Caco-2 (cell line): ENCODE results near the gene KRT80. TPM values are rescaled to one million over a fixed set of nuclear protein-coding genes. Genes with fewer than 3 reads are reported as not detected.

ENCODE experiments used
- BruUV-seq: library from RNA; stranded (reverse); fragments of 400-500 nt; replicated peaks from 2 replicates; lab custom pipeline; 2021; lab: Mats Ljungman, UMichigan
- CTCF ChIA-PET: fragments of 300-600 bp; sonication (Branson Sonifier 250); formaldehyde crosslinking; loops from one replicate; lab custom pipeline; 2022; ENCODE audit warnings: antibody characterized with exemption; lab: Charles Lee
- POLR2A ChIA-PET: fragments of 300-600 bp; sonication (Branson Sonifier 250); formaldehyde crosslinking; loops from one replicate; lab custom pipeline; 2022; ENCODE audit warnings: antibody characterized with exemption; lab: Charles Lee
- DNase-seq, 2 experiments: peaks; one replicate each; pipeline versions ENCODE4 v3.0.0 to v3.0.0-alpha.2; 2020 to 2022
- H3K27me3 ChIP-seq: replicated peaks from 2 replicates; pipeline ENCODE4 v1.6.0; 2011; ENCODE audit warnings: low read length; ENCODE audit not compliant: control insufficient read depth, insufficient read depth
- H3K36me3 ChIP-seq: 2 replicates; pipeline ENCODE4 v1.5.1; 2011; ENCODE audit warnings: low read length; ENCODE audit not compliant: control insufficient read depth, insufficient read depth
- H3K4me1 ChIP-seq: fragments of 250-450 bp; sonication (Bioruptor Pico); 2 replicates; pipeline ENCODE4 v1.5.1; 2020; ENCODE audit warnings: mild to moderate bottlenecking
- H3K4me3 ChIP-seq: 2 replicates; pipeline ENCODE4 v1.5.1; 2011; ENCODE audit warnings: low read depth, mild to moderate bottlenecking, control low read depth, low read length
- H3K9me3 ChIP-seq: fragments of 250-450 bp; sonication (Bioruptor Pico); 2 replicates; pipeline ENCODE4 v1.5.1; 2020; ENCODE audit warnings: mild to moderate bottlenecking, moderate library complexity
- H3K27ac Mint-ChIP-seq: one replicate; pipeline ENCODE4 v1.8.0; 2022; ENCODE audit warnings: mixed read lengths; ENCODE audit not compliant: unreplicated experiment
- H3K27me3 Mint-ChIP-seq: one replicate; pipeline ENCODE4 v1.8.0; 2022; ENCODE audit warnings: mixed read lengths; ENCODE audit not compliant: insufficient read depth, unreplicated experiment
- H3K36me3 Mint-ChIP-seq: one replicate; pipeline ENCODE4 v1.8.0; 2022; ENCODE audit warnings: mild to moderate bottlenecking, mixed read lengths; ENCODE audit not compliant: insufficient read depth, unreplicated experiment
- H3K4me1 Mint-ChIP-seq: one replicate; pipeline ENCODE4 v1.8.0; 2022; ENCODE audit warnings: low read depth, mixed read lengths; ENCODE audit not compliant: unreplicated experiment
- H3K4me3 Mint-ChIP-seq: one replicate; pipeline ENCODE4 v1.8.0; 2022; ENCODE audit warnings: mild to moderate bottlenecking, moderate library complexity, mixed read lengths; ENCODE audit not compliant: unreplicated experiment
- H3K9me3 Mint-ChIP-seq: one replicate; pipeline ENCODE4 v1.8.0; 2022; ENCODE audit warnings: mixed read lengths; ENCODE audit not compliant: unreplicated experiment
- CTCF ChIP-seq, 2 experiments: fragments of 200-600 bp in 1 of 2; IDR thresholded peaks; 1 replicate in 1 of 2; 2 replicates in 1 of 2; pipeline versions ENCODE4 v1.5.1 to v1.8.0; 2011 to 2022; ENCODE audit warnings: antibody characterized with exemption in 1 of 2, control low read depth in 1 of 2, inconsistent platforms in 1 of 2, low read depth in 1 of 2, low read length in 1 of 2, mild to moderate bottlenecking in 1 of 2, moderate library complexity in 1 of 2; ENCODE audit not compliant: insufficient read depth in 1 of 2, severe bottlenecking in 1 of 2, unreplicated experiment in 1 of 2
- intact Hi-C: fragments of 100-400 bp; cut with micrococcal nuclease; formaldehyde crosslinking; loops from one replicate; pipeline ENCODE4 v1.10.0; 2022; ENCODE audit not compliant: unreplicated experiment
- total RNA-seq: library from RNA; stranded (reverse); gene quantifications from 2 replicates; pipeline ENCODE4 v1.2.3, GENCODE V29; 2022

The KRT80 gene
- total RNA-seq, 1 experiment from 2014 or later: 0.29 TPM

GRCh38 chr12:52172956-52173355, 18.9 kb downstream of the KRT80 start:
- BruUV-seq: no TSS peak
- ChIA-PET POLR2A (no interaction called here), CTCF (interaction anchor here (1.0 kb wide), 1 partner anchor 17 kb away, joined by 3 read pairs; no protein-coding TSS in a partner anchor)
- H3K27me3 Mint-ChIP-seq: no peaks in the 10 kb centered on the region
- Histone ChIP-seq H3K27me3 (no peaks in the 10 kb centered on the region), H3K4me1 (peaks cover 12% of the 10 kb centered on the region), H3K4me3 (no peak overlapping the region), H3K36me3 (no peaks in the 10 kb centered on the region), H3K9me3 (no peaks in the 10 kb centered on the region)
- no peak for TF ChIP-seq CTCF (IDR thresholded peaks at IDR 0.05; ENCODE audit: insufficient read depth in 1 of 2, low read depth in 1 of 2, low read length in 1 of 2, severe bottlenecking in 1 of 2, unreplicated experiment in 1 of 2)
- no peak for DNase-seq
- H3K9me3 Mint-ChIP-seq: no peaks in the 10 kb centered on the region
- no peak overlapping the region for H3K27ac Mint-ChIP-seq
- no peaks in the 10 kb centered on the region for H3K36me3 Mint-ChIP-seq
- intact Hi-C loops: no loop called here
- H3K4me3 Mint-ChIP-seq: no peak overlapping the region
- H3K4me1 Mint-ChIP-seq: peaks cover 10% of the 10 kb centered on the region

GRCh38 chr12:52171950-52172512, 19.8 kb downstream of the KRT80 start:
- POLR2A ChIA-PET: no interaction called here
- peak; percentile 63 to 70 for DNase-seq
- BruUV-seq: no TSS peak
- Histone ChIP-seq H3K36me3 (no peaks in the 10 kb centered on the region), H3K9me3 (no peaks in the 10 kb centered on the region), H3K4me1 (peaks cover 15% of the 10 kb centered on the region), H3K27me3 (no peaks in the 10 kb centered on the region), H3K4me3 (no peak overlapping the region)
- intact Hi-C loops: no loop called here
- no peaks in the 10 kb centered on the region for H3K27me3 Mint-ChIP-seq
- H3K36me3 Mint-ChIP-seq: no peaks in the 10 kb centered on the region
- H3K4me1 Mint-ChIP-seq: peaks cover 13% of the 10 kb centered on the region
- H3K4me3 Mint-ChIP-seq: no peak overlapping the region
- no peaks in the 10 kb centered on the region for H3K9me3 Mint-ChIP-seq
- TF ChIP-seq CTCF (IDR thresholded peaks at IDR 0.05; ENCODE audit: insufficient read depth in 1 of 2, low read depth in 1 of 2, low read length in 1 of 2, severe bottlenecking in 1 of 2, unreplicated experiment in 1 of 2): peak in 1 of 2 experiments; percentile 24
- CTCF ChIA-PET: interaction anchor here (0.6 to 1.0 kb wide), 4 partner anchors 18 to 147 kb away, joined by 3 to 4 read pairs (median 3); no protein-coding TSS in a partner anchor
- no peak overlapping the region for H3K27ac Mint-ChIP-seq

- Mint-ChIP-seq H3K4me3 (no peak overlapping the region), H3K27me3 (no peaks in the 10 kb centered on the region), H3K36me3 (no peaks in the 10 kb centered on the region), H3K9me3 (no peaks in the 10 kb centered on the region), H3K27ac (no peak overlapping the region), H3K4me1 (peaks cover 13% of the 10 kb centered on the region)
- TF ChIP-seq CTCF (IDR thresholded peaks at IDR 0.05; ENCODE audit: insufficient read depth in 1 of 2, low read depth in 1 of 2, low read length in 1 of 2, severe bottlenecking in 1 of 2, unreplicated experiment in 1 of 2): no peak
- POLR2A ChIA-PET: no interaction called here
- no peaks in the 10 kb centered on the region for H3K9me3 ChIP-seq
- CTCF ChIA-PET: interaction anchor here (1.0 kb wide), 1 partner anchor 148 kb away, joined by 5 read pairs; no protein-coding TSS in a partner anchor
- H3K36me3 ChIP-seq: no peaks in the 10 kb centered on the region
- DNase-seq: no peak
- H3K27me3 ChIP-seq: no peaks in the 10 kb centered on the region
- intact Hi-C loops: no loop called here
- BruUV-seq: no TSS peak
- peaks cover 15% of the 10 kb centered on the region for H3K4me1 ChIP-seq
- no peak overlapping the region for H3K4me3 ChIP-seq
These were observed 21.0 kb downstream of the KRT80 start for GRCh38 chr12:52170827-52171226.
